HepG2 (cell line): ENCODE measurements around the gene RAI14. TPM values are rescaled to one million over a fixed set of nuclear protein-coding genes. Genes with fewer than 3 reads are reported as not detected.

Experiments used
- ATAC-seq: fragments of 200-7000 bp; cut with Tn5 transposase; 3 replicates; pipeline ENCODE4 v1.9.1; 2020; ENCODE audit warnings: mild to moderate bottlenecking, moderate library complexity
- BruUV-seq: library from RNA; stranded (reverse); fragments of 400-500 nt; replicated peaks from 2 replicates; lab custom pipeline; 2021; lab: Mats Ljungman, UMichigan
- CTCF ChIA-PET: fragments of 300-600 bp; formaldehyde crosslinking; extraction: SDS; loops from one replicate; lab custom pipeline; 2021; ENCODE audit warnings: low total read pairs, inconsistent platforms, low intra/inter-chr PET ratio; lab: Yijun Ruan, JAX
- POLR2A ChIA-PET: fragments of 350-600 bp; sonication (Branson Sonifier 250); formaldehyde crosslinking; loops from one replicate; lab custom pipeline; 2020; ENCODE audit warnings: antibody characterized with exemption, inconsistent platforms; lab: Yijun Ruan, JAX
- DNase-seq: peaks from one replicate; pipeline ENCODE4 v3.0.0-alpha.2; 2015; ENCODE audit warnings: low spot score
- FAIRE-seq: peaks from 3 replicates; lab custom pipeline; 2011; peaks lifted over from hg19 to GRCh38; lab: Jason Lieb, UNC
- H2AFZ ChIP-seq: one replicate; pipeline ENCODE4 v1.6.1; 2011; ENCODE audit warnings: low read length, inconsistent platforms
- H3K27ac ChIP-seq: fragments of 300-600 bp; 3 replicates; pipeline ENCODE4 v1.8.0; 2011; ENCODE audit warnings: mixed run types, mild to moderate bottlenecking, mixed read lengths, low read length, inconsistent platforms; ENCODE audit not compliant: insufficient read depth; ENCODE audit errors: extremely low read length
- H3K27me3 ChIP-seq, 2 experiments: fragments of 200-600 bp in 1 of 2; 2 replicates in 1 of 2; 3 replicates in 1 of 2; pipeline versions ENCODE4 v1.6.0 to v1.8.0; 2011; ENCODE audit warnings: low read length in 2 of 2, mild to moderate bottlenecking in 2 of 2, moderate library complexity in 2 of 2, inconsistent platforms in 1 of 2; ENCODE audit not compliant: insufficient read depth in 2 of 2, control insufficient read depth in 1 of 2
- H3K36me3 ChIP-seq, 2 experiments: fragments of 200-600 bp in 1 of 2; replicated peaks in 1 of 2; 2 replicates in 1 of 2; 3 replicates in 1 of 2; pipeline versions ENCODE4 v1.5.1 to v1.8.0; 2011; ENCODE audit warnings: low read length in 2 of 2, inconsistent platforms in 1 of 2; ENCODE audit not compliant: insufficient read depth in 2 of 2, control insufficient read depth in 1 of 2
- H3K4me1 ChIP-seq: 2 replicates; pipeline ENCODE4 v1.5.1; 2012; ENCODE audit warnings: low read length, inconsistent platforms; ENCODE audit not compliant: insufficient read depth
- H3K4me2 ChIP-seq: 2 replicates; pipeline ENCODE4 v1.6.0; 2011; ENCODE audit warnings: low read depth, low read length, inconsistent platforms
- H3K4me3 ChIP-seq, 3 experiments: fragments of 200-600 bp in 1 of 3; sonication (generic), shearing (Covaris generic) in 1 of 3; replicated peaks in 1 of 3; 2 replicates each; pipeline ENCODE4 v1.5.1; 2011 to 2016; ENCODE audit warnings: low read length in 3 of 3, inconsistent platforms in 2 of 3, low read depth in 2 of 3, mild to moderate bottlenecking in 2 of 3, control low read depth in 1 of 3, mixed read lengths in 1 of 3; ENCODE audit not compliant: insufficient read depth in 1 of 3
- H3K79me2 ChIP-seq: one replicate; pipeline ENCODE4 v1.6.1; 2011; ENCODE audit warnings: low read length, inconsistent platforms; ENCODE audit not compliant: insufficient read depth
- H3K9ac ChIP-seq: 2 replicates; pipeline ENCODE4 v1.6.0; 2011; ENCODE audit warnings: mild to moderate bottlenecking, low read depth, low read length, inconsistent platforms; ENCODE audit not compliant: insufficient read depth
- H3K9me3 ChIP-seq: 2 replicates; pipeline ENCODE4 v1.5.1; 2012; ENCODE audit warnings: mild to moderate bottlenecking, low read length
- H4K20me1 ChIP-seq: 2 replicates; pipeline ENCODE4 v1.6.0; 2011; ENCODE audit warnings: inconsistent platforms, mild to moderate bottlenecking, low read length, moderate library complexity; ENCODE audit not compliant: insufficient read depth
- CBX5 ChIP-seq: sonication (generic); formaldehyde crosslinking; IDR thresholded peaks from 2 replicates; pipeline ENCODE4 v1.4.0; 2020; ENCODE audit warnings: missing genetic modification reagents, borderline replicate concordance
- GPN1 ChIP-seq: sonication (generic); formaldehyde crosslinking; IDR thresholded peaks from 2 replicates; pipeline ENCODE4 v1.5.1; 2020; ENCODE audit warnings: missing genetic modification reagents, borderline replicate concordance
- NFAT5 ChIP-seq: sonication (generic); formaldehyde crosslinking; IDR thresholded peaks from 2 replicates; pipeline ENCODE4 v1.4.0; 2020; ENCODE audit warnings: missing genetic modification reagents
- ONECUT2 ChIP-seq: sonication (generic); formaldehyde crosslinking; IDR thresholded peaks from 2 replicates; pipeline ENCODE4 v1.4.0; 2020; ENCODE audit warnings: missing genetic modification reagents
- ZBTB1 ChIP-seq: sonication (generic); formaldehyde crosslinking; IDR thresholded peaks from 2 replicates; pipeline ENCODE4 v1.4.0; 2020; ENCODE audit warnings: missing genetic modification reagents, borderline replicate concordance
- ZBTB26 ChIP-seq: IDR thresholded peaks from 2 replicates; pipeline ENCODE4 v1.6.1; 2016; ENCODE audit warnings: missing compliant biosample characterization, missing genetic modification reagents, borderline replicate concordance
- ZNF557 ChIP-seq: sonication (generic); formaldehyde crosslinking; IDR thresholded peaks from 2 replicates; pipeline ENCODE4 v1.4.0; 2020; ENCODE audit warnings: missing genetic modification reagents
- ZNF788 ChIP-seq: sonication (generic); formaldehyde crosslinking; IDR thresholded peaks from 2 replicates; pipeline ENCODE4 v1.5.0; 2020; ENCODE audit warnings: mild to moderate bottlenecking, missing genetic modification reagents, borderline replicate concordance
- WGBS: methylation state at CpG from one replicate; pipeline ENCODE4 v1.1.6; 2017; ENCODE audit warnings: low lambda C conversion rate; 5-methylcytosine and 5-hydroxymethylcytosine counted together
- in situ Hi-C: cut with HindIII; loops from 2 replicates; pipeline ENCODE4 v1.10.0; 2017; ENCODE audit warnings: low pct_unique_long_range_greater_than_20kb; ENCODE audit not compliant: extremely low pct_ligation_motif_present
- intact Hi-C: fragments of 100-400 bp; cut with micrococcal nuclease; formaldehyde crosslinking; loops from one replicate; pipeline ENCODE4 v1.10.0; 2022; ENCODE audit not compliant: unreplicated experiment
- polyA plus RNA-seq, 8 experiments: library from polyadenylated mRNA; depleted of rRNA in 3 of 8; stranded (reverse) in 7 of 8; unstranded in 1 of 8; fragments of >200 nt; fragmentation: Illumina TruSeq in 4 of 8; extraction: Trizol in 4 of 8; gene quantifications; 2 replicates each; pipeline versions ENCODE4 v1.2.1 to v1.2.3, GENCODE V29; 2011 to 2016; ENCODE audit warnings: low read depth in 4 of 8, missing spikeins in 1 of 8, mixed read lengths in 1 of 8; ENCODE audit not compliant: insufficient read depth in 1 of 8
- total RNA-seq, 5 experiments: library from RNA; depleted of rRNA; stranded (reverse); fragments of >200 nt; fragmentation: Illumina TruSeq; extraction: Trizol; gene quantifications; 2 replicates each; pipeline ENCODE4 v1.2.3, GENCODE V29; 2016; ENCODE audit warnings: low read depth in 1 of 5
- TF ChIP-seq, protein P1 (sequence below): sonication (generic); formaldehyde crosslinking; IDR thresholded peaks from 2 replicates; pipeline ENCODE4 v1.8.0; 2022; ENCODE audit warnings: missing genetic modification reagents, mild to moderate bottlenecking, borderline replicate concordance
- TF ChIP-seq, protein P2 (sequence below): sonication (generic); formaldehyde crosslinking; IDR thresholded peaks from 2 replicates; pipeline ENCODE4 v1.8.1; 2023; ENCODE audit warnings: mild to moderate bottlenecking, missing genetic modification reagents
- TF ChIP-seq, protein P3 (sequence below): IDR thresholded peaks from 2 replicates; pipeline ENCODE4 v1.6.1; 2016; ENCODE audit warnings: control low read depth

Gene RAI14
- total and polyA plus RNA-seq, 2 of the 13 experiments (the other 11 are each of a cell fraction or from before 2014, with no cell fraction given) = 12.6 to 18.2 TPM

GRCh38 chr5:34778091-34778850 is 122.1 kb downstream of the RAI14 start:
- Histone ChIP-seq H3K27me3 (no peaks in the 10 kb centered on the region), H3K9me3 (peaks cover 10% of the 10 kb centered on the region), H4K20me1 (no peaks in the 10 kb centered on the region), H2AFZ (no peak overlapping the region), H3K36me3 (no peaks in the 10 kb centered on the region), H3K27ac (no peak overlapping the region), H3K4me1 (no peaks in the 10 kb centered on the region), H3K4me3 (no peak overlapping the region), H3K79me2 (no peaks in the 10 kb centered on the region), H3K4me2 (no peak overlapping the region), H3K9ac (no peak overlapping the region)
- ChIA-PET POLR2A (no interaction called here), CTCF (no interaction called here)
- BruUV-seq = no TSS peak
- ATAC-seq = no peak
- WGBS = 89% methylated on average over 8 of the region's 8 CpGs
- intact Hi-C loops (no loop called here), in situ Hi-C loops (no loop called here)
- FAIRE-seq = no peak
- DNase-seq = no peak
- TF ChIP-seq NFAT5 (CRISPR knock-in tag) (no peak), ZBTB26 (CRISPR knock-in tag) (no peak), ZNF557 (no peak), GPN1 (CRISPR knock-in tag) (no peak), ZNF788 (CRISPR knock-in tag) (no peak), CBX5 (CRISPR knock-in tag) (no peak), ONECUT2 (CRISPR knock-in tag) (no peak), ZBTB1 (CRISPR knock-in tag) (no peak)
- TF ChIP-seq, protein P1, sequence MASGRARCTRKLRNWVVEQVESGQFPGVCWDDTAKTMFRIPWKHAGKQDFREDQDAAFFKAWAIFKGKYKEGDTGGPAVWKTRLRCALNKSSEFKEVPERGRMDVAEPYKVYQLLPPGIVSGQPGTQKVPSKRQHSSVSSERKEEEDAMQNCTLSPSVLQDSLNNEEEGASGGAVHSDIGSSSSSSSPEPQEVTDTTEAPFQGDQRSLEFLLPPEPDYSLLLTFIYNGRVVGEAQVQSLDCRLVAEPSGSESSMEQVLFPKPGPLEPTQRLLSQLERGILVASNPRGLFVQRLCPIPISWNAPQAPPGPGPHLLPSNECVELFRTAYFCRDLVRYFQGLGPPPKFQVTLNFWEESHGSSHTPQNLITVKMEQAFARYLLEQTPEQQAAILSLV (CRISPR knock-in tag) = no peak
- TF ChIP-seq, protein P2, sequence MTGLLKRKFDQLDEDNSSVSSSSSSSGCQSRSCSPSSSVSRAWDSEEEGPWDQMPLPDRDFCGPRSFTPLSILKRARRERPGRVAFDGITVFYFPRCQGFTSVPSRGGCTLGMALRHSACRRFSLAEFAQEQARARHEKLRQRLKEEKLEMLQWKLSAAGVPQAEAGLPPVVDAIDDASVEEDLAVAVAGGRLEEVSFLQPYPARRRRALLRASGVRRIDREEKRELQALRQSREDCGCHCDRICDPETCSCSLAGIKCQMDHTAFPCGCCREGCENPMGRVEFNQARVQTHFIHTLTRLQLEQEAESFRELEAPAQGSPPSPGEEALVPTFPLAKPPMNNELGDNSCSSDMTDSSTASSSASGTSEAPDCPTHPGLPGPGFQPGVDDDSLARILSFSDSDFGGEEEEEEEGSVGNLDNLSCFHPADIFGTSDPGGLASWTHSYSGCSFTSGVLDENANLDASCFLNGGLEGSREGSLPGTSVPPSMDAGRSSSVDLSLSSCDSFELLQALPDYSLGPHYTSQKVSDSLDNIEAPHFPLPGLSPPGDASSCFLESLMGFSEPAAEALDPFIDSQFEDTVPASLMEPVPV (CRISPR knock-in tag) = no peak
- TF ChIP-seq, protein P3, sequence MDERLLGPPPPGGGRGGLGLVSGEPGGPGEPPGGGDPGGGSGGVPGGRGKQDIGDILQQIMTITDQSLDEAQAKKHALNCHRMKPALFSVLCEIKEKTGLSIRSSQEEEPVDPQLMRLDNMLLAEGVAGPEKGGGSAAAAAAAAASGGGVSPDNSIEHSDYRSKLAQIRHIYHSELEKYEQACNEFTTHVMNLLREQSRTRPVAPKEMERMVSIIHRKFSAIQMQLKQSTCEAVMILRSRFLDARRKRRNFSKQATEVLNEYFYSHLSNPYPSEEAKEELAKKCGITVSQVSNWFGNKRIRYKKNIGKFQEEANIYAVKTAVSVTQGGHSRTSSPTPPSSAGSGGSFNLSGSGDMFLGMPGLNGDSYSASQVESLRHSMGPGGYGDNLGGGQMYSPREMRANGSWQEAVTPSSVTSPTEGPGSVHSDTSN (CRISPR knock-in tag) = no peak
